ENCODE results near the gene CNNM4.

DNA sequence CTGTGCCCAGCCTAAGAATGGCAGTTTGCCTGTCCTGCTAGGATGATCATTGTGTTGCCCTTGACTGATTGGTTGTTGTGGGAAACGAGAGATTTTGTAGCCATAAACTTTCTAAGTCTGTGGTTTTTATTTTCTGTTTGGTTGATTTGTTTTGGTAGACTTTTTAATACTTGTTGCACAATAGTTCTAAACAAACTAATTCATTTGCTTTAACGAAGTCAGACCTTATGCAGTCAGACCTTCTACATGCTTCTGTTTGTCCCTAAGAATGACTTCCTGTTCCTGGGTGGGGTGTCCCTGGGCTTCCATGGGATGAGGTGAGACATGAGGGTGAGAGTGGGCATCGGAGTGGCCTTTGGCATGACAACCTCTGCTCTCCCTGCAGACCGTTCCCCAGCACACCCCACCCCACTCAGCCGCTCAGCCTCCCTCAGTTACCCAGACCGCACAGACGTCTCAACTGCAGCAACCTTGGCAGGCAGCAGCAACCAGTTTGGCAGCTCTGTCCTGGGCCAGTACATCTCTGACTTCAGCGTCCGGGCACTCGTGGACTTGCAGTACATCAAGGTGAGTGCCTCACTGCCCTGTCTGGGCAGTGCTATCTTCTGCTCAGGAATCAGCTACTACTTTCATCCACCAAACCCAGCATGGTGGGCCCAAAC lies 47.6 kb downstream of the CNNM4 start:
- TF ChIP-seq, protein P1, sequence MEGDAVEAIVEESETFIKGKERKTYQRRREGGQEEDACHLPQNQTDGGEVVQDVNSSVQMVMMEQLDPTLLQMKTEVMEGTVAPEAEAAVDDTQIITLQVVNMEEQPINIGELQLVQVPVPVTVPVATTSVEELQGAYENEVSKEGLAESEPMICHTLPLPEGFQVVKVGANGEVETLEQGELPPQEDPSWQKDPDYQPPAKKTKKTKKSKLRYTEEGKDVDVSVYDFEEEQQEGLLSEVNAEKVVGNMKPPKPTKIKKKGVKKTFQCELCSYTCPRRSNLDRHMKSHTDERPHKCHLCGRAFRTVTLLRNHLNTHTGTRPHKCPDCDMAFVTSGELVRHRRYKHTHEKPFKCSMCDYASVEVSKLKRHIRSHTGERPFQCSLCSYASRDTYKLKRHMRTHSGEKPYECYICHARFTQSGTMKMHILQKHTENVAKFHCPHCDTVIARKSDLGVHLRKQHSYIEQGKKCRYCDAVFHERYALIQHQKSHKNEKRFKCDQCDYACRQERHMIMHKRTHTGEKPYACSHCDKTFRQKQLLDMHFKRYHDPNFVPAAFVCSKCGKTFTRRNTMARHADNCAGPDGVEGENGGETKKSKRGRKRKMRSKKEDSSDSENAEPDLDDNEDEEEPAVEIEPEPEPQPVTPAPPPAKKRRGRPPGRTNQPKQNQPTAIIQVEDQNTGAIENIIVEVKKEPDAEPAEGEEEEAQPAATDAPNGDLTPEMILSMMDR (IDR thresholded peaks at IDR 0.05; ENCODE audit: low read depth, low read length) = no peak
- no peak for TF ChIP-seq EZH2phosphoT487 (IDR thresholded peaks at IDR 0.05; ENCODE audit: low read depth)

All from OCI-LY3 (cell line).